ENCODE data around the gene LRRC36. TPM values are rescaled to one million over a fixed set of nuclear protein-coding genes. Genes with fewer than 3 reads are reported as not detected.
A peak's percentile ranks its signal among the peaks of the same experiment; 100 is the strongest.

The LRRC36 gene
- total and polyA plus RNA-seq, 2 of the 8 experiments (the other 6 are each of a cell fraction or from before 2014, with no cell fraction given) = 0.15 TPM; not detected in 1

GRCh38 chr16:67430504-67430976 lies 103.9 kb downstream of the LRRC36 start (continued):
- peak; percentile 26; the same call in 1 of the 2 replicates for TF ChIP-seq PHF8 (conservative IDR thresholded peaks at IDR 0.05; ENCODE audit: low read depth, low read length)
- TF ChIP-seq CEBPB (IDR thresholded peaks at IDR 0.05; ENCODE audit: low read depth, low read length) = no peak
- TF ChIP-seq CHD1 (IDR thresholded peaks at IDR 0.05; ENCODE audit: low read depth, low read length) = no peak
- no peak for TF ChIP-seq RBBP5 (IDR thresholded peaks at IDR 0.05; ENCODE audit: borderline replicate concordance, low read depth, low read length)
